Testis (tissue), 2 donors: ENCODE results near the gene AUTS2.

ENCODE experiments used
- CTCF ChIP-seq, 3 experiments: fragments of 450-650 bp in 2 of 3; fragments of 200-600 bp in 1 of 3; sonication (generic) in 1 of 3; IDR thresholded peaks; one replicate each; pipeline ENCODE4 v1.5.1; 2016 to 2019; ENCODE audit warnings: antibody characterized with exemption in 3 of 3, mild to moderate bottlenecking in 2 of 3, moderate library complexity in 1 of 3
- POLR2A ChIP-seq: fragments of 450-650 bp; IDR thresholded peaks from one replicate; pipeline ENCODE4 v1.6.1; 2017; ENCODE audit warnings: antibody characterized with exemption, mild to moderate bottlenecking, moderate library complexity

- TF ChIP-seq POLR2A: no peak
- no peak for TF ChIP-seq CTCF (IDR thresholded peaks at IDR 0.05)
These were observed 159.3 kb downstream of the AUTS2 start for GRCh38 chr7:69757528-69757927.
